Lower leg skin (tissue), 3 donors: Measurements from ENCODE around the gene GLI1.

Experiments
- CTCF ChIP-seq, 3 donors: fragments of 450-650 bp; IDR thresholded peaks; one replicate each; pipeline ENCODE4 v1.5.1; 2016; ENCODE audit warnings: antibody characterized with exemption in 3 of 3, mild to moderate bottlenecking in 3 of 3, moderate library complexity in 2 of 3
- POLR2A ChIP-seq, 2 donors: fragments of 450-650 bp; IDR thresholded peaks; one replicate each; pipeline ENCODE4 v1.6.1; 2016 to 2017; ENCODE audit warnings: antibody characterized with exemption in 2 of 2, mild to moderate bottlenecking in 1 of 2, moderate library complexity in 1 of 2

- TF ChIP-seq POLR2A (IDR thresholded peaks at IDR 0.05), result no peak
- TF ChIP-seq CTCF (IDR thresholded peaks at IDR 0.05), result no peak
Observed at GRCh38 chr12:57487597-57488401, 28.2 kb downstream of the GLI1 start, which contains the start of gene MARS1.
